HG03108 (cell line): ENCODE results near the gene UBE2J2.

Experiments used
- ATAC-seq: cut with Tn5 transposase; IDR thresholded peaks from one replicate; pipeline ENCODE4 v1.9.1; 2021; ENCODE audit warnings: moderate library complexity; ENCODE audit not compliant: unreplicated experiment

Gene UBE2J2

GRCh38 chr1:1296070-1297061, 22.7 kb upstream of the UBE2J2 start:
- ATAC-seq: no peak

GRCh38 chr1:1295154-1295923, 21.7 kb upstream of the UBE2J2 start:
- ATAC-seq: no peak

- no peak for ATAC-seq
These were observed 20.7 kb upstream of the UBE2J2 start for GRCh38 chr1:1294250-1294890.

- ATAC-seq: no peak
These were observed 19.9 kb upstream of the UBE2J2 start for GRCh38 chr1:1293263-1294249.

GRCh38 chr1:1292851-1293250, 19.2 kb upstream of the UBE2J2 start:
- no peak for ATAC-seq

GRCh38 chr1:1292442-1292779, 18.8 kb upstream of the UBE2J2 start:
- ATAC-seq: no peak

- no peak for ATAC-seq
These were observed 18.1 kb upstream of the UBE2J2 start for GRCh38 chr1:1291548-1292441.

GRCh38 chr1:1291023-1291528, 17.4 kb upstream of the UBE2J2 start:
- no peak for ATAC-seq

- ATAC-seq: no peak
These were observed 16.6 kb upstream of the UBE2J2 start for GRCh38 chr1:1290238-1290731.

GRCh38 chr1:1287288-1288110, 13.8 kb upstream of the UBE2J2 start:
- ATAC-seq: no peak

GRCh38 chr1:1286313-1287261, 12.9 kb upstream of the UBE2J2 start:
- ATAC-seq: no peak

GRCh38 chr1:1285611-1286311, 12.1 kb upstream of the UBE2J2 start:
- no peak for ATAC-seq

- no peak for ATAC-seq
These were observed 11.5 kb upstream of the UBE2J2 start for GRCh38 chr1:1285102-1285571.

- ATAC-seq: no peak
These were observed 10.8 kb upstream of the UBE2J2 start for GRCh38 chr1:1284221-1285101.

GRCh38 chr1:1283821-1284220, 10.2 kb upstream of the UBE2J2 start:
- ATAC-seq: no peak
